NCI-H1048 (cell line): Measurements from ENCODE around the gene ZEB2.

Experiments used
- DNase-seq: peaks from one replicate; lab custom pipeline; 2025; lab: John Stamatoyannopoulos, UW

Gene ZEB2

GRCh38 chr2:144356402-144356801 is 163.5 kb downstream of the ZEB2 start:
- DNase-seq: no peak

DNA sequence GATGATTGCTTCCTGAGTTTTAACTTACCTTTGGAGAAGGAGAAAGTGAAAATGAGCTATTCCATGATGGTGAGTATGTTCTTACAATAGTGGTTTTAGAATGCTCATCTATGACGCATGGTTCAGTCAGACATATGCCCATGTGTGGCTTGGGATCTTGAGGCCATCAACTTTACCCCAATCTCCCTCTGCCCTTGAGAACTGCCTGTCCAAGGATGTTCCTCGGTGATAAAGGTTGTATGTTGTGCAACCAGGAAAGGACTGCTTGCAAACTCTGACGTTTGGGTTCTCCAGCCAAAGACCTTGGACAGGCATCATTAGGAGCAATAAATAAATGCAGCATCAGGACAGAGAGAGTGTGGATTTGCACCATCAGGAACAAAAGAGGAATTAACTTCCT is 165.0 kb downstream of the ZEB2 start:
- DNase-seq: no peak

DNA sequence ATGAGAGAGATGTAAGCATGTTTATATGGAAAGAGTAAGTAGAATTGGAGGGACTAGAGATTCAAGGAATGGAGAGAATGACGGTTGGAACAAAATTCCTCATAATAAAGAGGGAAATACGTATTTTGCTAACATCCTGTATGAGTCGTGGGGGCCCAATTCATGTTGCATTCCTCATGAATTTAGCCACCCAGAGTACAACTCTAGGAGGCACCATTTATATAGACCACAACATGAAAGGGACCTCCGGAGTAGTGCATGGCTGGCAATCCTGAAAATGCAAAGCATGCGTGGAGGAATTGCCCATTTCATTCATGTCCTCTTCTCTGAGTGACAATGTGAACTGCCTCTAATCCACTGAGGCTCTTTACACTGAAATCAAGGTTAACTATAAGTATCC is 168.2 kb downstream of the ZEB2 start:
- DNase-seq: no peak

GRCh38 chr2:144350151-144350802 is 169.6 kb downstream of the ZEB2 start:
- DNase-seq: no peak

DNA sequence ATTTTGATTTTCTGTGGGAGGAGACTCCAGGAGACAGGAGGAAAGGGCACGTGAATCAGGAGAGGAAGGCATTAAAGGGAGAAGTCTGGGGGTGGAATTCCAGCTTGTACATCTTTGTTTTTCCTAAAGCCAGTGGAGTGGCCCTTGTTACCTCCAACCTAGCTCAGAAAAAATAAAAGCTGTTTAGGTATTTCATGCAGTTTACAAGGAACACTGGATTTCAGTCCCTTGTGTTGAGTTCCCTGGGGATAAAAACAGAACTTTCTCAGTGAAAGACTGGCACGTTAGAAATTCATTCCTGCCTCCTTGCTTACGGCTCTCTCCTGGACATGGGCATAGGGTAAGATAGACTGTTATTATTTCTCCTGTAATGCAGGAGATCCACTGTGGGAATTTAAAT is 170.2 kb downstream of the ZEB2 start:
- no peak for DNase-seq

DNA sequence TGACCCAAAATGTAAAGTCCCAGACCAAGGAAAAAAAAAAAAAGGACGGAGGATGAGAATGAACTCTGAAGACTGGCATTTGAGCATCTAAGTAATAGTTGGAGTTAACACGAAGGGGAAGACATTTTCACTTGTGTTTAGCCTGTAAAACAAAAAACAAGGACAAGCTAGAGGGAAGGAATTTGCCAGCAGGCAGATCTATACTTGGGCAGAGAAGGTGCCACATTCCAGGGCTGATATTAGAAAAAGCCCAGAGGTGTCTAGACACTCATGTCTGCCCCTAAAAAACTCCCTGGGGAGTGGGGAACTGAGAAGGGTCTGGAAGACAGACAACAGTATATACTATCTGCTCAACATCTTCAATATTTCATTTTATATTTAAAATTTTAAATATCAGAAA is 171.1 kb downstream of the ZEB2 start:
- DNase-seq: no peak

DNA sequence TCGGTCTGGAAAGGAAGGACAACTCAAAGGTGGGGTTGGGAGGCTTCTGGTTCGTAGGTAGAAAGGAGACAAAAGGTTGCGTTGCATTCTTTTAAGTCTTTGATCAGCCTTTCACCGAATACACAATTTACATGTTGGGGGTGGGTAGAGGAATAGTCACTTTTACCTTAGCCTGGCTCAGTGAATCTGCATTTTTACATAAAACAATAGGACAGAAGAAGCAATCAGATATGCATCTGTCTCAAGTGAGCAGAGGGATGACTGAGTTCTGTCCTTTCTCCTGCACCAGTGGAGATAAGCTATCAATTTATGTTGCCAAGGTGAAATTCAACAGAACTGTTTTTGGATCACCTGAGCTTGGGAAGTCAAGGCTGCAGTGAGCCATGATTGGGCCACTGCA is 173.7 kb downstream of the ZEB2 start:
- no peak for DNase-seq

- DNase-seq: no peak
These were observed 176.8 kb downstream of the ZEB2 start for GRCh38 chr2:144343145-144343544.

GRCh38 chr2:144341538-144341937 is 178.4 kb downstream of the ZEB2 start:
- no peak for DNase-seq

DNA sequence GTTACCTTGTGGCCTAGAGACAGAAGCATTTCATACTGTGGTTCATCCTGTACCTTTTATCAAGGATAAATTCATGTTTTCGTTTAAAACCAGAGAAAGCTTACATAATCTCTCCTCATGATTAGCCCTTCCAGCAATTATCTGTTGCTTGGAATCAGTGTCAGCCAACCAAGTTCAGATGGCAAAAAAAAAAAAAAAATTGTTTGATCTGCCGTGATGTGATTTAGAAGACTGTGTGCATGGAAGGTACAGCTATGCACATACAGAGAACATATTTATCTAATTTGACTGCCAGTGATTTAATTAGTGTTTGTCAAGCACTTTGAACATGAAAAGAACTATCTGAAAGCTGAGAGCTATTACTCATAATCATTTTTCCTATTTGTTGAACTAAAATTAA is 180.9 kb downstream of the ZEB2 start:
- no peak for DNase-seq

DNA sequence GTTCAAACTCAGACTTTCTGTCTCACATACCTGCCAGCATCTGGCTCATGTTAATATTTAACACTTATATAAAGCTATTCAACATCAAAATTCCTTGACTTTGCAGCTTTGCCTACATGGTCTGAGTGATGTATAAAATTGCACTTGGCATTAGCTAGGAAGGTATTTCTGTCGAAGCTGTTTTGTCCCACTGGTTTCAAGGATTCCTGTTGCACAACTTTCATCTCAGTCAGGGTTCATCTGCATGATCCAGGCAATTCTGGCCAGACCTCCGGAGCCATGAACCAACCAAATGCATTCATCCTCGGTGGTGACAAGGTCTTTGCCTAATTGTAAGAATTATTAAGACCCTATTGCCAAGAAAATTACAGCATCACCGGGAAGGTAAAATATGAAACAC is 185.4 kb downstream of the ZEB2 start:
- no peak for DNase-seq
